GM18519 (cell line): ENCODE results near the gene ZNF587B.
"Not testable (repeated sequence)": the region's sequence is repeated elsewhere in the genome, so short reads cannot be mapped to it uniquely, and the experiment has no call there.

Experiments used
- ATAC-seq: cut with Tn5 transposase; IDR thresholded peaks from one replicate; pipeline ENCODE4 v1.9.1; 2021; ENCODE audit warnings: mild to moderate bottlenecking, moderate library complexity; ENCODE audit not compliant: unreplicated experiment, low FRiP score

The ZNF587B gene

DNA sequence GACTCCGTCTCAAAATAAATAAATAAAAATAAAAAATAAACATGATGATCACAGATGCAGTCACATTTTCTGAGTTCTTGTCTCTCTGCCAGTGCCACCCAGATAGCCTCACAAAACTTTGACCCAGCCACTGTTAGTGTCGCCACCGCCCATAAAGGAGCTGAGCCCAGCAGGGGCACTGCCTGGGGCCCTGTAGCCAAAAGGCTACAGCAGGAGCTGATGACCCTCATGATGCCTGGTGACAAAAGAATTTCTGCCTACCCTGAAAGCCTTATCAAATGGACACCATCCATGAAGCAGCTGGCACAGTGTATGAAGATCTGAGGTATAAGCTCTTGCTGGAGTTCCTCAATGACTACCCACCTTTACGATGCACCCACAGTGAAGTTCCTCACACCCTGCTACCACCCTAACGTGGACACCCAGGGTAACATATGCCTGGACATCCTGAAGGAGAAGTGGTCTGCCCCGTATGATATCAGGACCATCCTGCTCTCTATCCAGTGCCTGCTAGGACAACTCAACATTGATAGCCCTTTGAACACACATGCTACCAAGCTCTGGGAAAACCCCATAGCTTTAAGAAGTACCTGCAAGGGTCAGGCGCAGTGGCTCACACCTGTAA lies 37.9 kb downstream of the ZNF587B start:
- ATAC-seq: no peak

DNA sequence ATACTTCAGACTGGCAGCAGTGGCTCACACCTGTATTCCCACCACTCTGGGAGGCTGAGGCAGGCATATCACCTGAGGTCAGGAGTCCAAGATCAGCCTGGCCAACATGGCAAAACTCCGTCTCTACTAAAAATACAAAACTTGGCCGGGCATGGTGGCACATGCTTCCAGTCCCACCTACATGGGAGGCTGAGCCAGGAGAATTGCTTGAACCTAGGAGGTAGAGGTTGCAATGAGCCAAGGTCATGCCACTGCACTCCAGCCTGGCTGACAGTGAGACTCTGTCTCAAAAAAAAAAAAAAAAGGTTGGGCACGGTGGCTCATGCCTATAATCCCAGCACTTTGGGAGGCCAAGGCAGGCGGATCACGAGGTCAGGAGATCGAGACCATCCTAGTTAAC lies 39.6 kb downstream of the ZNF587B start:
- not testable (repeated sequence) for ATAC-seq

DNA sequence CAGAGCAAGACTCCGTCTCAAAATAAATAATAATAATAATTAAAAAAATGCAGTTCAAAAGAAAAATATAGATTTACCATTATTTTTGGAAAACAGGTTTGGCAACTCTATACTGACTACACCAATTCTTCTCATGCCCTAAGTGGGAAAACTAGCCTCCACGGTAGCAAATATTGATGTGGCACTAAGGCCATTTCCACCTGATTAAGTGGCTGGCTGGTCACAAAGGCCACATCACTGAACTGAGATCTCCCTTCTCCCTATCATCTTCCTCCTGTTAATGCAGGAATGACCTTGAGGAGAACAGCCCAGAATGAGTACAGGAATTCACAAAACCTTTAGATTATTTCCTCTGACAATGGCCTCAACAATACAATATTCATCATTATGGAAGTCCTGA lies 40.1 kb downstream of the ZNF587B start:
- no peak for ATAC-seq

DNA sequence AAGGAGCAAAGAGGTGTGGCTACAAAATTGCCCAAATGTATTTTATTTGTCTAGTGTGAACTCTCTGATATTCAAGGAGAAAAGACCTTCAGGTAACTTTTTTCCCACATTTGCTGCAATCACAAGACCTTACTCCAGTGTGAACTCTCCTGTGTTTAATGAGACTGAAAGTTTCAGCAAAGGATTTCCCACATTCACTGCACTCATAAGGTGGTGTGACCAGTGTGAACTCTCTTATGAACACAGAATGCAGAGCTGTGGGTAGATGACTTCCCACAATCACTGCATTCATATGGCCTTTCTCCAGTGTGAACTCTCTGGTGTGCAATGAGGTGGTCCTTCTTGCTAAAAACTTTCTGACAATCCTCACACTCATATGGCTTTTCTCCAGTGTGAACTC lies 42.4 kb downstream of the ZNF587B start:
- ATAC-seq: no peak

DNA sequence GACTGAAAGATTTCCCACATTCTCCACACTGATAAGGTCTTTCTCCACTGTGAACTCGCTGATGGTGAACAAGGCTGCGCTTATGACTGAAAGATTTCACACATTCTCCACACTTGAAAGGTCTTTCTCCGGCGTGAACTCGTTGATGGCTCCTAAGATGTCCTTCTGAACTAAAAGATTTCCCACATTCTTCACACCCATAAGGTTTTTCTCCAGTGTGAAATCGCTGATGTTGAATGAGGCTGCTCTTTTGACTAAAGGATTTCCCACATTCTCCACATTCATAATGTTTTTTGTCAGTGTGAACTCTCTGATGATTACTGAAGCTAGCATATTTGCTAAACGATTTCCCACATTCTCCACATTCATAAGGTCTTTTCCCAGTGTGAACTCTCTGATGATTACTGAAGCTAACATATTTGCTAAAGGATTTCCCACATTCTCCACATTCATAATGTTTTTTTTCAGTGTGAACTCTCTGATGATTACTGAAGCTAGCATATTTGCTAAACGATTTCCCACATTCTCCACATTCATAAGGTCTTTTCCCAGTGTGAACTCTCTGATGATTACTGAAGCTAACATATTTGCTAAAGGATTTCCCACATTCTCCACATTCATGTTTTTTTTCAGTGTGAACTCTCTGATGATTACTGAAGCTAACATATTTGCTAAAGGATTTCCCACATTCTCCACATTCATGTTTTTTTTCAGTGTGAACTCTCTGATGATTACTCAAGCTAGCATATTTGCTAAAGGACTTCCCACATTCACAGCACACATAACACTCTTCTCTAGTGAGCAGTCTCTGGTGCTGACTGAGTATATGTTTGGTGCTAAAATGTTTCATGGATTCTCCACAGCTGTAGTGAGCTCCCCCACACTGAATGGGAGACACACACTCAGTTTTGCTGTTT lies 44.0 kb downstream of the ZNF587B start:
- not testable (repeated sequence) for ATAC-seq

DNA sequence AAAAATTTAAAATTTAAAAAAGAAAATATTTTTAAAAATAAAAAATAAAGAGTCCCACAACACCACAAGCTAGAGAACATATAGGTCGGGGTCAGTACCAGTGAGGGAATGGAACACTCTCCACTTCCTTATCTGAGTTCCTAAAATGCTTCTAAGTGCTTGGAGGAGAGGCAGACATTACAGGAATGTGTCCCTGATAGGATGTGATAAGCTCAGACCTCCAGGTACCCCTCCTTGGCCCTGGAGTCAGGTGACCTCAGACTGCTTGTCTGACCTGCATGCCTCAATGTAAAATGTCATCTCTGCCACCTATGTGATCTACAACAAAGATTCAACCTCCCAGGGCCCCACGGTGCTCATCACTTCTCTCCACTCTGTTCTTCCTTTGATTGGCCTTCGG lies 55.9 kb downstream of the ZNF587B start:
- ATAC-seq: no peak

DNA sequence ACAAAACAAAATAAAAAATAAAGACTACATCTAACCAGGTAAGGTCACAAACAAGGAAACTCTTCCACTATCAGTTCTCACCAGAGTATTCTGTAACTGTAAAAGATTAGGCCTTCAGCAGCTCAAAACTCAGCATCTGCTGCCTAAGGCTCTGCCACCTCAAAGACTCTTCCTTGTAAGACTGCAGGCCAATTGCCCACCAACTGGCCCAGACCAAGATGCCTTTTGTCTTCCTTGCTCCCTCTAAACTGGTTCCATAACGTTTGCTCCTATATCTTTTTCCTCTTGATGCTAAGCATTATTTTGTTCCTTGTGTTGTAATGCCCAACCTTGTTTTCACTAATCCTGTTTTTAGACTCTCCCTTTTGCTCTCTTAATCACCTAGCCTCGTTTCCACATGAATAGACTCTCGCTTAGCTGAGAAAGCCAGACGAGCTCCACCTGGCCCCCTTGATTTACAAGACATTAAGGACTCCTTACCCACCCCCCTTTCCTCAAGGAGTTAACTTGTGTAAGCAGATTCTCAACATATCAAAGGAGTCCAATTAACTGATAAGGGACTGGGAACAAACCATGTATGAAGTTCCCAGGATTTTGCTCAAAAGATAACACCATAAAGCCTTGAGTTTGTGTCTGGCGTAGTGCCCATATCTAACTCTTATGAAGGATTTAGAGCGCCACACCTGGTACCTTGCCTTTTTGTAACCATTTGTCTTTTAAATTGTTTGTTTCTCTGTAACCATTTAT lies 57.3 kb downstream of the ZNF587B start:
- ATAC-seq: no peak

DNA sequence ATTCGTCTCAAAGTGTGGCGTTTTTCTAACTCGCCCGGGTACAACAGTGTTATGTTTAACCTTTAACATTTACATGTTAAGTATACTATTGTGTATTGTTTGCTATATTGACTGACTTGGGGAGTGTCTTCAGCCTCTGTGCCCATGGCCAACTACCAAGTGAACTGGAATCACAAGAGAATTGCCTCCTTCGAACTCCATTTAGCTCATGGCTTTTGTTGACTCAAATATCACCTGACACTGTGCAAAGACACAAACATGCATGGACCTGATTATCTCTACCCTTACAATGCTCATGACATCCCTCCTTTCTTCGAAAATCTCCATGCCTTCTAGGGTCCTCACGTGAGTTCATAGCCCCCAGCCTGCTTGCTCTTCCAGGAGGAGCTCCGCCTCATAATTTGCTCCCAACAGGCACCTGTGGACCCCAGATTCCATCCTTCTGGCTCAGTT lies 58.0 kb downstream of the ZNF587B start:
- no peak for ATAC-seq

DNA sequence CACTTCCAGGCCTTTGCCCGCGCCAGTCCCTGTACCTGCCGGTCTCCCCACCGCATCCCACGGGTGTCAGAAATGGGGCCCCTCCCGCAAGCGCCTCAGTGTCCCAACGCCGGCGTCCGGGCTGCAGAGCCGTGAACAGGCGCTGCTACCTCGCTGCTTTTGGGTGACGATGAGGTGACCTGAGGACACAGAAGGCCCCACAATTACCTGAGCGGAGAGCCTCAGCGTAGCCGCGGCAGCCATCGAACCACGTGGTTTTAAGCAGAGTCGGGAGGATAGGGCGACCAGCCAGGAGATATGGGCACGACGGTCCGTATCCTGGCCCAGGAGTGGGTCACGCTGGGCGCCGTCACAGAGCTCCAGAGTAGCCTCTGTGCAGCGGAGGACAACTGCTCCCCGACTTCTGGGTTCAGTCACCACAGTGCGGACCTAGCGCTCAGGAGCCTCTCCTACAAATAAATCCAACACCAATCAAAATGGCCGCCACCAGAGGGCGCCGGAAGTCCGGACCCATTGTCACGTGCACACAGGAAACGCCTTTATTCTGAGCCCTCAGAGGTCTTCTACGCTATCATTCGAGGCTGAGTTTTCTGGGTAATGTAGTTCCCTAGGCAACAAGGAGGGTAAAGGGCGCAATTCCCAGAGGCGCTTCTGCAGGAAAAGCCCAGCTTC lies 58.6 kb downstream of the ZNF587B start, which contains the start of gene ZNF814:
Gene ZNF814 (minus strand): TSS at position 478 of the 672 bp plus-strand sequence. CDS start 235 bp downstream, at position 243.
- no peak for ATAC-seq

DNA sequence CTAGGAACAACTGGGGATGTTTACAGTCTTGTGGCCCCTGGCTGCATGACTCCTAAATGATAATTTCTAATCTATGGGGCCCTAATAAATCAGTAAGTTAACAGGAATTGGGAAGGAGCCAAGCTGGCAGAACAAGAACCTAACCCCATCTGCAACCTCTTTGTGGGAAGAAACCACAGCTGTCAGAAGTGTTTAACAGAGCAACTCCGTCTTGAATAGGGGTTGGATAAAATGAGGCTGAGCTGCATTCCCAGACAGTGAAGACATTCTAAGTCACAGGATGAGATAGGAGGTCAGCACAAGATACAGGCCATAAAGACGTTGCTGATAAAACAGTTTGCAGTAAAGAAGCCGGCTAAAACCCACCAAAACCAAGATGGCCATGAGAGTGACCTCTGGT lies 60.6 kb downstream of the ZNF587B start:
- not testable (repeated sequence) for ATAC-seq
